ENCODE data around the gene CCL16. TPM values are rescaled to one million over a fixed set of nuclear protein-coding genes. Genes with fewer than 3 reads are reported as not detected.

Gene CCL16
- polyA plus RNA-seq, 1 donor from 2014 or later = not detected

DNA sequence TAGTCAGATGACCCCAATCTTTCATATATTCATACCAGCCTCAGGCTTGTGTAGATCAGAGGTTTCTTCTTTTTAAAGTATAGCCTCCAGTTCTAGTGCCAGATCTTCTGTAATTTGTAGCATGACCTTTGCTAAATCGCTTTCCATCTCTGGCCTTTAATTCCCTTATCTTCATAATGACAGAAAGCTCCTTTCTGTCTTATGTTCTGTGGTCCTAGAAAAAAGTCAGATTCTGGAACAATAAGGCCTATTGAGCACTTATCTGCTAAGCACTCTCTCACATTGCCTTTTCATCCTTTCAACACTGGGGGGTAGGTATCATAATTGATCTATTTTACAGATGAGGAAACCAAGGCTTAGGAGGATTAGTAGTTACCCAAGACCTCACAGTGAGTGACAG is 9.2 kb downstream of the CCL16 start:
- H3K36me3 ChIP-seq (ENCODE audit: insufficient read depth, low read length) = no peaks in the 10 kb centered on the region

GRCh38 chr17:35969558-35970380 is 11.5 kb downstream of the CCL16 start:
- Histone ChIP-seq H3K4me2 (ENCODE audit: low read length) (no peak overlapping the region), H3K9ac (ENCODE audit: low read length) (no peak overlapping the region), H3F3A (ENCODE audit: insufficient read depth, low read length, poor library complexity, severe bottlenecking) (no peaks in the 10 kb centered on the region), H3K9me3 (ENCODE audit: low read length) (no peaks in the 10 kb centered on the region), H3K79me2 (replicated peaks; ENCODE audit: insufficient read depth, low read length) (no peaks in the 10 kb centered on the region), H3K27ac (ENCODE audit: low read length) (no peak overlapping the region), H3K4me3 (ENCODE audit: low read length) (no peak overlapping the region), H4K20me1 (ENCODE audit: insufficient read depth) (no peaks in the 10 kb centered on the region), H3K36me3 (ENCODE audit: insufficient read depth, low read length) (no peaks in the 10 kb centered on the region), H3K27me3 (ENCODE audit: insufficient read depth, low read depth, low read length) (no peaks in the 10 kb centered on the region), H3K9me2 (ENCODE audit: insufficient read depth, low read length) (no peaks in the 10 kb centered on the region), H2AFZ (ENCODE audit: low read depth, low read length) (no peak overlapping the region)
- TF ChIP-seq RAD21 (conservative IDR thresholded peaks at IDR 0.05) (peak; percentile 95), TAF1 (IDR thresholded peaks at IDR 0.05; ENCODE audit: low read depth) (no peak), POLR2AphosphoS5 (IDR thresholded peaks at IDR 0.05) (no peak), EP300 (conservative IDR thresholded peaks at IDR 0.05; ENCODE audit: poor library complexity, severe bottlenecking) (no peak), SMC3 (conservative IDR thresholded peaks at IDR 0.05; ENCODE audit: poor library complexity) (peak; percentile 96), MXI1 (conservative IDR thresholded peaks at IDR 0.05; ENCODE audit: poor library complexity, severe bottlenecking) (peak; percentile 17)
- TF ChIP-seq, protein P1, sequence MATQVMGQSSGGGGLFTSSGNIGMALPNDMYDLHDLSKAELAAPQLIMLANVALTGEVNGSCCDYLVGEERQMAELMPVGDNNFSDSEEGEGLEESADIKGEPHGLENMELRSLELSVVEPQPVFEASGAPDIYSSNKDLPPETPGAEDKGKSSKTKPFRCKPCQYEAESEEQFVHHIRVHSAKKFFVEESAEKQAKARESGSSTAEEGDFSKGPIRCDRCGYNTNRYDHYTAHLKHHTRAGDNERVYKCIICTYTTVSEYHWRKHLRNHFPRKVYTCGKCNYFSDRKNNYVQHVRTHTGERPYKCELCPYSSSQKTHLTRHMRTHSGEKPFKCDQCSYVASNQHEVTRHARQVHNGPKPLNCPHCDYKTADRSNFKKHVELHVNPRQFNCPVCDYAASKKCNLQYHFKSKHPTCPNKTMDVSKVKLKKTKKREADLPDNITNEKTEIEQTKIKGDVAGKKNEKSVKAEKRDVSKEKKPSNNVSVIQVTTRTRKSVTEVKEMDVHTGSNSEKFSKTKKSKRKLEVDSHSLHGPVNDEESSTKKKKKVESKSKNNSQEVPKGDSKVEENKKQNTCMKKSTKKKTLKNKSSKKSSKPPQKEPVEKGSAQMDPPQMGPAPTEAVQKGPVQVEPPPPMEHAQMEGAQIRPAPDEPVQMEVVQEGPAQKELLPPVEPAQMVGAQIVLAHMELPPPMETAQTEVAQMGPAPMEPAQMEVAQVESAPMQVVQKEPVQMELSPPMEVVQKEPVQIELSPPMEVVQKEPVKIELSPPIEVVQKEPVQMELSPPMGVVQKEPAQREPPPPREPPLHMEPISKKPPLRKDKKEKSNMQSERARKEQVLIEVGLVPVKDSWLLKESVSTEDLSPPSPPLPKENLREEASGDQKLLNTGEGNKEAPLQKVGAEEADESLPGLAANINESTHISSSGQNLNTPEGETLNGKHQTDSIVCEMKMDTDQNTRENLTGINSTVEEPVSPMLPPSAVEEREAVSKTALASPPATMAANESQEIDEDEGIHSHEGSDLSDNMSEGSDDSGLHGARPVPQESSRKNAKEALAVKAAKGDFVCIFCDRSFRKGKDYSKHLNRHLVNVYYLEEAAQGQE (IDR thresholded peaks at IDR 0.05; ENCODE audit: borderline replicate concordance) = no peak
- TF ChIP-seq, protein P2, sequence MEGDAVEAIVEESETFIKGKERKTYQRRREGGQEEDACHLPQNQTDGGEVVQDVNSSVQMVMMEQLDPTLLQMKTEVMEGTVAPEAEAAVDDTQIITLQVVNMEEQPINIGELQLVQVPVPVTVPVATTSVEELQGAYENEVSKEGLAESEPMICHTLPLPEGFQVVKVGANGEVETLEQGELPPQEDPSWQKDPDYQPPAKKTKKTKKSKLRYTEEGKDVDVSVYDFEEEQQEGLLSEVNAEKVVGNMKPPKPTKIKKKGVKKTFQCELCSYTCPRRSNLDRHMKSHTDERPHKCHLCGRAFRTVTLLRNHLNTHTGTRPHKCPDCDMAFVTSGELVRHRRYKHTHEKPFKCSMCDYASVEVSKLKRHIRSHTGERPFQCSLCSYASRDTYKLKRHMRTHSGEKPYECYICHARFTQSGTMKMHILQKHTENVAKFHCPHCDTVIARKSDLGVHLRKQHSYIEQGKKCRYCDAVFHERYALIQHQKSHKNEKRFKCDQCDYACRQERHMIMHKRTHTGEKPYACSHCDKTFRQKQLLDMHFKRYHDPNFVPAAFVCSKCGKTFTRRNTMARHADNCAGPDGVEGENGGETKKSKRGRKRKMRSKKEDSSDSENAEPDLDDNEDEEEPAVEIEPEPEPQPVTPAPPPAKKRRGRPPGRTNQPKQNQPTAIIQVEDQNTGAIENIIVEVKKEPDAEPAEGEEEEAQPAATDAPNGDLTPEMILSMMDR (IDR thresholded peaks at IDR 0.05; ENCODE audit: poor library complexity, severe bottlenecking) = peak; percentile 92

More for the DNA sequence above, 9.2 kb downstream of the CCL16 start:
- Histone ChIP-seq H3K9me2 (ENCODE audit: insufficient read depth, low read length) (no peaks in the 10 kb centered on the region), H3K9me3 (ENCODE audit: low read length) (no peaks in the 10 kb centered on the region), H3K27me3 (ENCODE audit: insufficient read depth, low read depth, low read length) (no peaks in the 10 kb centered on the region), H2AFZ (ENCODE audit: low read depth, low read length) (no peak overlapping the region), H3K9ac (ENCODE audit: low read length) (no peak overlapping the region), H3F3A (ENCODE audit: insufficient read depth, low read length, poor library complexity, severe bottlenecking) (no peaks in the 10 kb centered on the region), H3K27ac (ENCODE audit: low read length) (no peak overlapping the region), H3K4me2 (ENCODE audit: low read length) (no peak overlapping the region), H3K4me3 (ENCODE audit: low read length) (no peak overlapping the region), H3K79me2 (replicated peaks; ENCODE audit: insufficient read depth, low read length) (no peaks in the 10 kb centered on the region), H4K20me1 (ENCODE audit: insufficient read depth) (no peaks in the 10 kb centered on the region)
- TF ChIP-seq, protein P1 (IDR thresholded peaks at IDR 0.05; ENCODE audit: borderline replicate concordance) = no peak
- TF ChIP-seq EZH2 (IDR thresholded peaks at IDR 0.05; ENCODE audit: borderline replicate concordance, insufficient read depth, low read length, poor library complexity, severe bottlenecking) (no peak), SMC3 (conservative IDR thresholded peaks at IDR 0.05; ENCODE audit: poor library complexity) (no peak), EP300 (conservative IDR thresholded peaks at IDR 0.05; ENCODE audit: poor library complexity, severe bottlenecking) (no peak), POLR2AphosphoS5 (IDR thresholded peaks at IDR 0.05) (no peak)
- TF ChIP-seq, protein P2 (IDR thresholded peaks at IDR 0.05; ENCODE audit: poor library complexity, severe bottlenecking) = no peak
